ENCODE results near the gene CACNA1I. TPM values are rescaled to one million over a fixed set of nuclear protein-coding genes. Genes with fewer than 3 reads are reported as not detected.

The CACNA1I gene
- polyA plus RNA-seq, 1 of the 3 experiments (the other 2 are of a cell fraction): not detected

- Histone ChIP-seq H3K27ac (ENCODE audit: low read depth in 2 of 2, low read length in 1 of 2) (no peak overlapping the region), H3K4me1 (ENCODE audit: control insufficient read depth in 1 of 2, insufficient read depth in 2 of 2, low read depth in 1 of 2, low read length in 1 of 2) (peaks cover 0 to 4% of the 10 kb centered on the region in 2 experiments; a peak in 1 of 4 replicates), H3K9me2 (no peaks in the 10 kb centered on the region), H3K4me3 (ENCODE audit: low read depth in 2 of 2, low read length in 1 of 2) (no peak overlapping the region), H3K4me2 (no peak overlapping the region), H3F3A (replicated peaks; ENCODE audit: insufficient read depth) (no peaks in the 10 kb centered on the region), H3K9ac (no peak overlapping the region), H4K20me1 (ENCODE audit: insufficient read depth) (no peaks in the 10 kb centered on the region), H3K9me3 (no peaks in the 10 kb centered on the region), H3K79me2 (ENCODE audit: insufficient read depth) (no peaks in the 10 kb centered on the region), H3K36me3 (replicated peaks in 1 of 2; ENCODE audit: control insufficient read depth in 1 of 2, insufficient read depth in 2 of 2, low read length in 1 of 2) (no peaks in the 10 kb centered on the region), H3K27me3 (ENCODE audit: insufficient read depth) (no peaks in the 10 kb centered on the region), H2AFZ (ENCODE audit: low read depth) (no peak overlapping the region)
- POLR2A ChIA-PET: no interaction called here
- TF ChIP-seq RAD21 (IDR thresholded peaks at IDR 0.05; ENCODE audit: low read length) (no peak), TAF1 (IDR thresholded peaks at IDR 0.05; ENCODE audit: borderline replicate concordance, low read depth, low read length) (no peak), MAX (IDR thresholded peaks at IDR 0.05; ENCODE audit: low read depth) (no peak), EP300 (IDR thresholded peaks at IDR 0.05; ENCODE audit: borderline replicate concordance in 1 of 2, low read depth in 1 of 2, low read length in 1 of 2) (no peak), CHD2 (IDR thresholded peaks at IDR 0.05; ENCODE audit: low read length, partially characterized antibody) (no peak), SIN3A (IDR thresholded peaks at IDR 0.05; ENCODE audit: borderline replicate concordance, low read depth, low read length) (no peak), FOXJ3 (CRISPR knock-in tag; IDR thresholded peaks at IDR 0.05) (no peak), NFIC (IDR thresholded peaks at IDR 0.05; ENCODE audit: borderline replicate concordance) (no peak), MXI1 (IDR thresholded peaks at IDR 0.05; ENCODE audit: low read depth, low read length) (no peak)
- CTCF ChIA-PET: interaction anchor here (0.8 to 1.0 kb wide), 2 partner anchors 403 to 422 kb away, joined by 3 to 5 read pairs; no protein-coding TSS in a partner anchor
- no peak for DNase-seq
- WGBS (ENCODE audit: low lambda C conversion rate): 40% methylated on average over 1 of the region's 7 CpGs
Observed at GRCh38 chr22:39621826-39622225, 51.3 kb downstream of the CACNA1I start.

GRCh38 chr22:39622881-39623367, 52.4 kb downstream of the CACNA1I start:
- H3K9me2 ChIP-seq: no peaks in the 10 kb centered on the region
- no peaks in the 10 kb centered on the region for H3K9me3 ChIP-seq
- H3K4me1 ChIP-seq (ENCODE audit: control insufficient read depth in 1 of 2, insufficient read depth in 2 of 2, low read depth in 1 of 2, low read length in 1 of 2): no peaks in the 10 kb centered on the region; a peak in 1 of 4 replicates
- H3F3A ChIP-seq (replicated peaks; ENCODE audit: insufficient read depth): no peaks in the 10 kb centered on the region
- ChIA-PET POLR2A (no interaction called here), CTCF (interaction anchor here (0.8 kb wide), 1 partner anchor 421 kb away, joined by 3 read pairs; no protein-coding TSS in a partner anchor)
- no peak overlapping the region for H3K4me2 ChIP-seq
- H3K9ac ChIP-seq: no peak overlapping the region
- no peak overlapping the region for H3K27ac ChIP-seq (ENCODE audit: low read depth in 2 of 2, low read length in 1 of 2)
- no peaks in the 10 kb centered on the region for H3K36me3 ChIP-seq (replicated peaks in 1 of 2; ENCODE audit: control insufficient read depth in 1 of 2, insufficient read depth in 2 of 2, low read length in 1 of 2)
- no peaks in the 10 kb centered on the region for H3K79me2 ChIP-seq (ENCODE audit: insufficient read depth)
- H4K20me1 ChIP-seq (ENCODE audit: insufficient read depth): no peaks in the 10 kb centered on the region
- no peak overlapping the region for H3K4me3 ChIP-seq (ENCODE audit: low read depth in 2 of 2, low read length in 1 of 2)
- TF ChIP-seq CTCF (IDR thresholded peaks at IDR 0.05) (peak; percentile 39), TCF12 (IDR thresholded peaks at IDR 0.05) (no peak), RAD21 (IDR thresholded peaks at IDR 0.05; ENCODE audit: low read length) (peak; percentile 38), SMC3 (IDR thresholded peaks at IDR 0.05; ENCODE audit: low read depth, low read length) (peak; percentile 32)
- no peaks in the 10 kb centered on the region for H3K27me3 ChIP-seq (ENCODE audit: insufficient read depth)
- peak; percentile 59 for DNase-seq
- H2AFZ ChIP-seq (ENCODE audit: low read depth): no peak overlapping the region
- WGBS (ENCODE audit: low lambda C conversion rate): 74% methylated on average over 12 of the region's 17 CpGs

Measured in SK-N-SH (cell line).